SK-N-SH (cell line): ENCODE data around the gene CDK18. TPM values are rescaled to one million over a fixed set of nuclear protein-coding genes. Genes with fewer than 3 reads are reported as not detected.

ENCODE experiments used
- CTCF ChIA-PET: fragments of 300-600, 350-600 bp; formaldehyde crosslinking; extraction: SDS; loops from one replicate; lab custom pipeline; 2021; lab: Yijun Ruan, JAX
- POLR2A ChIA-PET: fragments of 350-600 bp; sonication (Branson Sonifier 250); formaldehyde crosslinking; extraction: SDS; loops from one replicate; lab custom pipeline; 2020; ENCODE audit warnings: antibody characterized with exemption, inconsistent platforms; lab: Yijun Ruan, JAX
- DNase-seq: peaks from one replicate; pipeline ENCODE4 v3.0.0; 2012
- H2AFZ ChIP-seq: fragments of 200-600 bp; sonication (generic); 2 replicates; pipeline ENCODE4 v1.8.1; 2016; ENCODE audit warnings: antibody characterized with exemption, mild to moderate bottlenecking, low read depth
- H3F3A ChIP-seq: fragments of 200-600 bp; sonication (generic); replicated peaks from 2 replicates; pipeline ENCODE3; 2016; ENCODE audit warnings: antibody characterized with exemption, mild to moderate bottlenecking; ENCODE audit not compliant: insufficient read depth
- H3K27ac ChIP-seq, 2 experiments: fragments of 200-500 bp in 1 of 2; fragments of 200-600 bp in 1 of 2; sonication (Bioruptor generic) in 1 of 2; sonication (generic), shearing (Covaris generic) in 1 of 2; 2 replicates each; pipeline versions ENCODE4 v1.5.1 to v1.6.1; 2014 to 2016; ENCODE audit warnings: low read depth in 2 of 2, inconsistent platforms in 1 of 2, low read length in 1 of 2, mild to moderate bottlenecking in 1 of 2, mixed read lengths in 1 of 2
- H3K27me3 ChIP-seq: fragments of 200-600 bp; sonication (generic), shearing (Covaris generic); 2 replicates; pipeline ENCODE4 v1.6.1; 2016; ENCODE audit warnings: mixed run types; ENCODE audit not compliant: insufficient read depth
- H3K36me3 ChIP-seq, 2 experiments: fragments of 200-500 bp in 1 of 2; fragments of 200-600 bp in 1 of 2; sonication (Bioruptor generic) in 1 of 2; sonication (generic) in 1 of 2; replicated peaks in 1 of 2; 2 replicates each; pipeline versions ENCODE3 to v1.5.1; 2014 to 2016; ENCODE audit warnings: low read length in 1 of 2, mild to moderate bottlenecking in 1 of 2; ENCODE audit not compliant: insufficient read depth in 2 of 2, control insufficient read depth in 1 of 2
- H3K4me1 ChIP-seq, 2 experiments: fragments of 200-500 bp in 1 of 2; fragments of 200-600 bp in 1 of 2; sonication (Bioruptor generic) in 1 of 2; sonication (generic), shearing (Covaris generic) in 1 of 2; 2 replicates each; pipeline versions ENCODE4 v1.5.1 to v1.6.1; 2014 to 2016; ENCODE audit warnings: low read depth in 1 of 2, low read length in 1 of 2, mixed run types in 1 of 2; ENCODE audit not compliant: insufficient read depth in 2 of 2, control insufficient read depth in 1 of 2
- H3K4me2 ChIP-seq: fragments of 200-600 bp; sonication (generic), shearing (Covaris generic); 2 replicates; pipeline ENCODE4 v1.6.1; 2017; ENCODE audit warnings: mixed run types
- H3K4me3 ChIP-seq, 2 experiments: fragments of 200-500 bp in 1 of 2; fragments of 200-600 bp in 1 of 2; sonication (Bioruptor generic) in 1 of 2; sonication (generic), shearing (Covaris generic) in 1 of 2; 2 replicates each; pipeline versions ENCODE4 v1.5.1 to v1.8.1; 2014 to 2016; ENCODE audit warnings: low read depth in 2 of 2, inconsistent platforms in 1 of 2, low read length in 1 of 2, mild to moderate bottlenecking in 1 of 2, mixed read lengths in 1 of 2, moderate library complexity in 1 of 2
- H3K79me2 ChIP-seq: fragments of 200-600 bp; sonication (generic); 2 replicates; pipeline ENCODE4 v1.8.1; 2017; ENCODE audit warnings: mild to moderate bottlenecking; ENCODE audit not compliant: insufficient read depth
- H3K9ac ChIP-seq: fragments of 200-600 bp; sonication (generic); 2 replicates; pipeline ENCODE4 v1.6.1; 2017; ENCODE audit warnings: mixed run types
- H3K9me2 ChIP-seq: fragments of 200-600 bp; sonication (generic); 2 replicates; pipeline ENCODE4 v1.6.1; 2017; ENCODE audit warnings: mixed run types
- H3K9me3 ChIP-seq: fragments of 200-600 bp; sonication (generic); 2 replicates; pipeline ENCODE4 v1.6.1; 2017; ENCODE audit warnings: mixed run types, mild to moderate bottlenecking, moderate library complexity
- H4K20me1 ChIP-seq: fragments of 200-600 bp; sonication (generic); 2 replicates; pipeline ENCODE4 v1.6.1; 2017; ENCODE audit warnings: mild to moderate bottlenecking, mixed run types; ENCODE audit not compliant: insufficient read depth
- CTCF ChIP-seq: fragments of 200-600 bp; sonication (generic); IDR thresholded peaks from 2 replicates; pipeline ENCODE4 v1.6.1; 2017; ENCODE audit warnings: antibody characterized with exemption, mild to moderate bottlenecking, moderate library complexity
- ELF1 ChIP-seq: IDR thresholded peaks from 2 replicates; pipeline ENCODE4 v1.4.0; 2012
- EZH2phosphoT487 ChIP-seq: fragments of 200-600 bp; sonication (generic); IDR thresholded peaks from 2 replicates; pipeline ENCODE4 v1.6.1; 2017; ENCODE audit warnings: low read depth, mixed run types, mild to moderate bottlenecking, antibody characterized with exemption, moderate library complexity, borderline replicate concordance
- FOSL2 ChIP-seq: IDR thresholded peaks from 2 replicates; pipeline ENCODE4 v1.4.0; 2012; ENCODE audit warnings: low read depth, mild to moderate bottlenecking, moderate library complexity, borderline replicate concordance
- FOXM1 ChIP-seq: IDR thresholded peaks from 2 replicates; pipeline ENCODE4 v1.4.0; 2012; ENCODE audit warnings: low read depth, mild to moderate bottlenecking
- JUND ChIP-seq: IDR thresholded peaks from 2 replicates; pipeline ENCODE4 v1.4.0; 2012
- MAX ChIP-seq: IDR thresholded peaks from 2 replicates; pipeline ENCODE4 v1.4.0; 2012; ENCODE audit warnings: low read depth
- MXI1 ChIP-seq: IDR thresholded peaks from 2 replicates; pipeline ENCODE4 v1.6.1; 2012; ENCODE audit warnings: mild to moderate bottlenecking, low read depth, low read length, improper control_type of control experiment
- NFIC ChIP-seq: IDR thresholded peaks from 2 replicates; pipeline ENCODE4 v1.4.0; 2012; ENCODE audit warnings: borderline replicate concordance
- NRF1 ChIP-seq: IDR thresholded peaks from 2 replicates; pipeline ENCODE4 v1.6.1; 2012; ENCODE audit warnings: low read depth, mild to moderate bottlenecking, low read length
- REST ChIP-seq: IDR thresholded peaks from 2 replicates; pipeline ENCODE4 v1.6.1; 2012; ENCODE audit warnings: mild to moderate bottlenecking, low read depth, low read length, moderate library complexity
- SMC3 ChIP-seq: IDR thresholded peaks from 2 replicates; pipeline ENCODE4 v1.6.1; 2012; ENCODE audit warnings: low read depth, low read length, improper control_type of control experiment
- TAF1 ChIP-seq: IDR thresholded peaks from 2 replicates; pipeline ENCODE4 v1.6.1; 2012; ENCODE audit warnings: low read depth, mild to moderate bottlenecking, low read length, moderate library complexity, borderline replicate concordance
- TCF12 ChIP-seq: IDR thresholded peaks from 2 replicates; pipeline ENCODE4 v1.4.0; 2012
- USF1 ChIP-seq: IDR thresholded peaks from 2 replicates; pipeline ENCODE4 v1.4.0; 2012; ENCODE audit warnings: low read depth, borderline replicate concordance
- YY1 ChIP-seq: IDR thresholded peaks from 2 replicates; pipeline ENCODE4 v1.4.0; 2012; ENCODE audit warnings: low read depth, mild to moderate bottlenecking
- WGBS: methylation state at CpG from one replicate; pipeline ENCODE4 v1.1.6; 2017; ENCODE audit warnings: low lambda C conversion rate; 5-methylcytosine and 5-hydroxymethylcytosine counted together
- polyA plus RNA-seq, 3 experiments: library from polyadenylated mRNA; depleted of rRNA; stranded (reverse); fragments of >200 nt; gene quantifications; 2 replicates each; pipeline ENCODE4 v1.2.3, GENCODE V29; 2012
- TF ChIP-seq, protein P1 (sequence below): IDR thresholded peaks from 2 replicates; pipeline ENCODE4 v1.4.0; 2012; ENCODE audit warnings: low read depth, borderline replicate concordance

The CDK18 gene
- polyA plus RNA-seq, 1 of the 3 experiments (the other 2 are of a cell fraction), result 2.5 TPM

DNA sequence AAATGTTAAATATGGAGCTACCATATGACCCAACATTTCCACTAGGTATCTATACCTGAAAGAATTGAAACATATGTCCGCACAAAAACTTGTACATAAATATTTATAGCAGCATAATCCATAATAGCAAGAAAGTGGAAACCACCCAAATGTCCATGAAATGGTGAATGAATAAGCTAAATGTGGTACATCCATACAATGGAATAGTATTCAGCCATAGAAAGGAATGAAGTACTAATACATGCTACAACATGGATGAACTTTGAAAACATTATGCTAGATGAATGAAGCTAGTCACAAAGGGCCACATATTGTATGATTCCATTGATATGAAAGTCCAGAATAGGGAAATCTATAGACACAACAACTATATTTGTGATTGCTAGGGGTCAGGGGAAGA, 28.6 kb upstream of the CDK18 start:
- 83% methylated on average over 1 of the region's 1 CpG for WGBS
- no peaks in the 10 kb centered on the region for H3K79me2 ChIP-seq
- no peaks in the 10 kb centered on the region for H3K9me3 ChIP-seq
- TF ChIP-seq CTCF (no peak), TCF12 (no peak), FOSL2 (no peak), MAX (no peak), REST (no peak), NRF1 (no peak), SMC3 (no peak)
- TF ChIP-seq, all 33 proteins: peak for 0
- POLR2A ChIA-PET, result interaction anchor here (0.7 kb wide), 1 partner anchor 31 kb away, joined by 3 read pairs; no protein-coding TSS in a partner anchor
- Histone ChIP-seq H3K9me2 (no peaks in the 10 kb centered on the region), H3K36me3 (no peaks in the 10 kb centered on the region), H2AFZ (no peak overlapping the region), H3F3A (no peaks in the 10 kb centered on the region), H3K27ac (no peak overlapping the region), H3K4me1 (peaks cover 5 to 9% of the 10 kb centered on the region in 2 experiments; a peak in 2 of 4 replicates), H3K4me2 (no peak overlapping the region), H3K9ac (no peak overlapping the region), H3K27me3 (0 out of 2 replicates have a peak, but pooled peaks cover 5% of the 10 kb centered on the region), H4K20me1 (no peaks in the 10 kb centered on the region), H3K4me3 (no peak overlapping the region)
- DNase-seq, result no peak
- CTCF ChIA-PET, result interaction anchor here (0.5 to 45.6 kb wide), 7 partner anchors 9 to 985 kb away, joined by 3 to 1333 read pairs (median 12); no protein-coding TSS in a partner anchor

DNA sequence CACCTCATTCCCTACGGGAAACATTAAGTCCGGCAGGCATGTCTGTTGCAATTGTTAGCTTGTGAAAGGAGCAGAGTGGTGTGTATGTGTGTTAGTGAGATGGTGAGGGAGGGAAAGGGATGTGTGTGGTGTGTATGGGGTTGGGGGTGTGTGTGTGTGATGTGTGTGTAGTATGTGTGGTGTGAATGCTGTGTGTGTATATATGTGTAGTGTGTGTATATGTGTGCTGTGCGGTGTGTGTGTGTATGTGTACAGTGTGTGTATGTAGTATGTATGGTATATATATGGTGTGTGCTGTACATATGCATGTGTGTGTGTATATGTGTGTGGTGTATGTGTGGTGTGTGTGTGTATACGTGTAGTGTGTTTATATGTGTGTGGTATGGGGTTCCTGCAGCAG, 27.8 kb upstream of the CDK18 start:
- H3K27ac ChIP-seq, result no peak overlapping the region
- no peaks in the 10 kb centered on the region for H3K79me2 ChIP-seq
- POLR2A ChIA-PET, result interaction anchor here (0.7 kb wide), 1 partner anchor 30 kb away, joined by 3 read pairs; no protein-coding TSS in a partner anchor
- H3K36me3 ChIP-seq, result no peaks in the 10 kb centered on the region
- peaks cover 5 to 9% of the 10 kb centered on the region in 2 experiments; a peak in 2 of 4 replicates for H3K4me1 ChIP-seq
- H3K4me3 ChIP-seq, result no peak overlapping the region
- no peaks in the 10 kb centered on the region for H3K9me3 ChIP-seq
- H3K4me2 ChIP-seq, result no peak overlapping the region
- CTCF ChIA-PET, result interaction anchor here (3.5 to 45.6 kb wide), 4 partner anchors 9 to 80 kb away, joined by 22 to 1333 read pairs (median 42); no protein-coding TSS in a partner anchor
- no peaks in the 10 kb centered on the region for H3F3A ChIP-seq
- H4K20me1 ChIP-seq, result no peaks in the 10 kb centered on the region
- no peak for DNase-seq
- no peak overlapping the region for H2AFZ ChIP-seq
- no peak overlapping the region for H3K9ac ChIP-seq
- no peaks in the 10 kb centered on the region for H3K9me2 ChIP-seq
- WGBS, result 92% methylated on average over 4 of the region's 4 CpGs
- H3K27me3 ChIP-seq, result 0 out of 2 replicates have a peak, but pooled peaks cover 5% of the 10 kb centered on the region
- TF ChIP-seq ELF1 (no peak), NFIC (no peak), JUND (no peak), EZH2phosphoT487 (no peak), CTCF (no peak), YY1 (no peak), FOXM1 (no peak), USF1 (no peak), TAF1 (no peak), MXI1 (no peak)
- TF ChIP-seq, protein P1, sequence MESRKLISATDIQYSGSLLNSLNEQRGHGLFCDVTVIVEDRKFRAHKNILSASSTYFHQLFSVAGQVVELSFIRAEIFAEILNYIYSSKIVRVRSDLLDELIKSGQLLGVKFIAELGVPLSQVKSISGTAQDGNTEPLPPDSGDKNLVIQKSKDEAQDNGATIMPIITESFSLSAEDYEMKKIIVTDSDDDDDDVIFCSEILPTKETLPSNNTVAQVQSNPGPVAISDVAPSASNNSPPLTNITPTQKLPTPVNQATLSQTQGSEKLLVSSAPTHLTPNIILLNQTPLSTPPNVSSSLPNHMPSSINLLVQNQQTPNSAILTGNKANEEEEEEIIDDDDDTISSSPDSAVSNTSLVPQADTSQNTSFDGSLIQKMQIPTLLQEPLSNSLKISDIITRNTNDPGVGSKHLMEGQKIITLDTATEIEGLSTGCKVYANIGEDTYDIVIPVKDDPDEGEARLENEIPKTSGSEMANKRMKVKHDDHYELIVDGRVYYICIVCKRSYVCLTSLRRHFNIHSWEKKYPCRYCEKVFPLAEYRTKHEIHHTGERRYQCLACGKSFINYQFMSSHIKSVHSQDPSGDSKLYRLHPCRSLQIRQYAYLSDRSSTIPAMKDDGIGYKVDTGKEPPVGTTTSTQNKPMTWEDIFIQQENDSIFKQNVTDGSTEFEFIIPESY, result no peak
